IPS-18a (cell line): Measurements from ENCODE around the gene LMO2.

Source experiments
- H3K27ac ChIP-seq: one replicate; pipeline ENCODE4 v1.5.1; 2013; ENCODE audit warnings: low read length
- H3K27me3 ChIP-seq: one replicate; pipeline ENCODE4 v1.6.1; 2013; ENCODE audit warnings: mild to moderate bottlenecking, low read length; ENCODE audit not compliant: control insufficient read depth, insufficient read depth
- H3K36me3 ChIP-seq: one replicate; pipeline ENCODE4 v1.6.1; 2013; ENCODE audit warnings: low read depth, low read length; ENCODE audit not compliant: control insufficient read depth
- H3K4me1 ChIP-seq: one replicate; pipeline ENCODE4 v1.6.1; 2013; ENCODE audit warnings: low read depth, low read length; ENCODE audit not compliant: control insufficient read depth
- H3K4me3 ChIP-seq: one replicate; pipeline ENCODE4 v1.5.1; 2013; ENCODE audit warnings: low read length
- H3K9ac ChIP-seq: one replicate; pipeline ENCODE4 v1.6.1; 2013; ENCODE audit warnings: mild to moderate bottlenecking, low read length, moderate library complexity
- H3K9me3 ChIP-seq: one replicate; pipeline ENCODE4 v1.6.1; 2013; ENCODE audit warnings: low read depth, low read length; ENCODE audit not compliant: control insufficient read depth

Gene LMO2

DNA sequence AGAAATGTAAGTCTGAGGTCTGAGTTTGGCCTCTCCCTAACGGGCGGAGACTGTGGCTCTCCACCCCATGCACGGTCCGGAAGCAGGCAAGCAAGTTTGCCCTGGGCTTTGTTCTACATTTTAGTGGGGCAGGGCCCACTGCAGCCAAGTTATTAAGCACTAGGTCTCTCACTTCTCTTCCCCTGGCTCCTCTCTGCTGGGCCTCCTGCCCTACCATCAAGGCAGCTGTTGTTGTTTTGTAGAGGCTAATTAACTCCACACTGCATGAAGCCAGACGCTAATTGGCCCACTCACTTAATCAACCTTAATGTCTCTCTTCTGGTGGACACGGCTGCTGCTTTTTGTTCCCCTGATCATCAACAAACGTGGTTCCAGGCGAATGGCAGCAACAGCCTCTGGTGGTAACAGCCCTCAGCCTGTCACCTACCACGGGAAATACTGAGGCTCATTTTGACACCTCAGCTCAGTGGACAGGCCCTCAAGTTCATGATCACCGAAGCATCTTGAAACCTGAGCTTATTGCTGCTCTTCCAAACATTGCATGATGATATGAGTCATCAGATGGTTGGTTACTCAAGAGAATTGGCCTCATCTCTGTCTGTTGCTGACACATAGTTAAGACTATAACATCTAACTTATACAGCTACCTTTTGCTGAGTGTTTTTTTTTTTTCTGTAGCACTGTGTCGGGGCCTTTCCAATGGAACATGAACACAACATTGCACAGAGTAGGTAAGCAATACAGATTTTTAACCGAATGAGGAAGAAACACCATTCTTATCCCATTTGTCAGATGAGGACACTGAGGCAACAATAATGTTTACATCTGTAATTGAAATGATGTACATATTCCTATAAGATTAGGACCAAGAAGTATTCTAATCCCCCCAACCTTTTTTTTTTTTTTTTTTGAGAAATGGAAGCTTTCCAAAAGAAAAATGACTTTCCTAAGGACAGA lies 20.8 kb upstream of the LMO2 start:
- Histone ChIP-seq H3K27me3 (no peaks in the 10 kb centered on the region), H3K4me1 (no peaks in the 10 kb centered on the region), H3K9me3 (no peaks in the 10 kb centered on the region), H3K4me3 (no peak overlapping the region), H3K9ac (no peak overlapping the region), H3K36me3 (no peaks in the 10 kb centered on the region), H3K27ac (no peak overlapping the region)

DNA sequence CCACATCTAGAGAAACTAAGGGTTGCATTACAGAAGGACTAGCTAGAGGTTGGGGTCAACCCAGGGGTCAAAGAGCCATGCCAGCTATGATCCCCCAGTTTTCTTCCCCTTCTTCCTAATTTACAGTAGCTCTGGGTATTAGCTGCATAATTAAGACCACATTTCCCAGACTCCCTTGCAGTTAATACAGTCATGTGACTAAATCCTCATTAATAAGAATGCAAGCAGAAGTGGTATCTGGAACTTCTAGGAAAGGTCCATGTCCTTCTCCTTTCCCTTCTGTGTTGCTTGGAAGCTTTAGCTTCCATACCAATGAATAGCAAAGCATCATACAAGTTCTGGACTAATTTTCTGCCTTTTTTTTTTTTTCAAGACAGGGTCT lies 19.1 kb upstream of the LMO2 start:
- no peak overlapping the region for H3K4me3 ChIP-seq
- H3K36me3 ChIP-seq = no peaks in the 10 kb centered on the region
- no peaks in the 10 kb centered on the region for H3K4me1 ChIP-seq
- H3K27ac ChIP-seq = no peak overlapping the region
- H3K9ac ChIP-seq = no peak overlapping the region
- no peaks in the 10 kb centered on the region for H3K27me3 ChIP-seq
- no peaks in the 10 kb centered on the region for H3K9me3 ChIP-seq

DNA sequence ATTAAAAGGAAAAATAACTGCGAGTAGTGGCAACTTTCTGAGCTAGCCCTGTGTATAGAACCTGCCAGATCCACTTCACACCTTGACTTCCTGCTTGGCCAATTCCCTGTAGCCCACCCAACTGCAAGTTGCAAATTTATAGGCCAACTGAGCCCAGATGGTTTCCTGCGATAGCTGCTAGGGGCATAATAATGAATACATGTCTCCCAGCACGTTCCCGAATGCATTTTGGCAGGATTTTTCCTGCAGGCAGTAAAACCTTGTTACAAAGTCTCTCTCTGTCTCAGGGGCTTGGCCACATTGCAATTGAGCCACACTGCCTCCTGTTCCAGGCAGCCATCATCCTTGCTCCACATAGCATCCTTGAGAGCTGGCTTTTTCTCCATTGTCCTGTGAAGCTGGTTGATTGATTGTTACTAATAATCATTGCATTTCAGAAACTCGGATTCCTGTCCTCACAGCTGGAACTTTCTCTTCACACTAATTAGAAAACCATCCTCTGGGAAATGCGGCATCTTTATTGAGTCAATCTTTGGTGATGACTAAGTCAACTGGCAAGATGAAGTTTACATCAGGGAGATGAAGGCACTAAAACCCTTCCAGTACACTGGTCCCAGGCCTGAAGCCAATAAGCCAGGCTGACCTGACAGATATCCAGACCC lies 18.6 kb upstream of the LMO2 start:
- H3K9me3 ChIP-seq = no peaks in the 10 kb centered on the region
- H3K36me3 ChIP-seq = no peaks in the 10 kb centered on the region
- no peaks in the 10 kb centered on the region for H3K4me1 ChIP-seq
- H3K27me3 ChIP-seq = no peaks in the 10 kb centered on the region
- no peak overlapping the region for H3K9ac ChIP-seq
- no peak overlapping the region for H3K27ac ChIP-seq
- H3K4me3 ChIP-seq = no peak overlapping the region

DNA sequence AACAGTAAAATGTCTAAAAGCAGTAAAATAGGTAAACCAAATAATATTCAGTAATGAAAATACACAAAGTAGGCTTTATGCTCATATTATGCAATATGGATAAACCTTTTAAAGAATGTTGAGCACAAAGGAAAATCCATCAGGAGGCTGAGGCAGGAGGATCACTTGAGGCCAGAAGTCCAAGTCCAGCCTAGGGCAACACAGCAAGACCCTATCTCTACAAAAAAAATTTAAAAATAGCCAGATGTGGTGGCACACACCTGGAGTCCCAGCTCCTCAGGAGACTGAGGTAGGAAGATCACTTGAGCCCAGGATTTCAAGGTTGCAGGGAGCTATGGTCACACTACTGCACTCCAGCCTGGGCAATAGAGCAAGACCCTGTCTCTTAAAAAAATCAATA lies 17.7 kb upstream of the LMO2 start:
- H3K4me3 ChIP-seq = no peak overlapping the region
- no peaks in the 10 kb centered on the region for H3K27me3 ChIP-seq
- no peak overlapping the region for H3K9ac ChIP-seq
- no peaks in the 10 kb centered on the region for H3K9me3 ChIP-seq
- no peak overlapping the region for H3K27ac ChIP-seq
- no peaks in the 10 kb centered on the region for H3K4me1 ChIP-seq
- no peaks in the 10 kb centered on the region for H3K36me3 ChIP-seq

DNA sequence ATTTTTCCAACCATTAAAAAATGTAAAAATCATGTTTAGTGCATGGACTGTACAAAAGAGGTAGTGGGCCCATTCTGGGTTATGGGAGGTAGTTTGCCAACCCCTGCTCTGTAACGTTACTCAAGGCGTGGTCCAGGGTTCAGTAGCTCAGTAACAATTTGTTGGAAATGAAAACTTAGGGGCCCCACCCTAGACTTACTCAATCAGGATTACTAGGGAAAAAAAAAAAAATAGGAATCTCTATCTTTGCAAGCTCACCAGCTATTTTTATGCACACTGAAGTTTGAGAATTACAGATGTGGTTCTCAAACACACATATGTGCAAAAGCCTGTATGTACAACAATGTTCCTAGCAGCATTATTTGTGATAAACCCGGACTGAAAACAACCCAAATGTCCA lies 17.3 kb upstream of the LMO2 start:
- no peak overlapping the region for H3K9ac ChIP-seq
- no peaks in the 10 kb centered on the region for H3K9me3 ChIP-seq
- H3K36me3 ChIP-seq = no peaks in the 10 kb centered on the region
- no peaks in the 10 kb centered on the region for H3K27me3 ChIP-seq
- H3K4me3 ChIP-seq = no peak overlapping the region
- H3K27ac ChIP-seq = no peak overlapping the region
- H3K4me1 ChIP-seq = no peaks in the 10 kb centered on the region

DNA sequence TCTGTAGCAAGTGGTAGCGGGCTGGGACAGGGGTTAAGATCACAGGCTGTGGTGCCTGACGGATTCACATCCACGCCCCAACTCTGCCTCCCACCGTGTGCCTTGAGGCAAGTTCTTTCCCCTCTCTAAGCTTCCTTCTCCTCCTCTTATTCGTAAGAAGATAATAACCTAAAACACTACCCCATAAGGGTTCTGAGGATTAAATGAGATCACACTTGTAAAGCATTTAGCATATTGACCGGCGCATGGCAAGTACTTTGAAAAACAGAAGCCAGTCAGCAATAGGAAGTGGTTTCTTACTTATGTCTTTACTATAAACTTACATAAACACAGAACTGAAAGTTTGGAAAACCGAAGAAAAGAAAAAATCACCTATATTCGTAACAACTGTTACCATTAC lies 15.5 kb upstream of the LMO2 start:
- H3K4me1 ChIP-seq = no peaks in the 10 kb centered on the region
- H3K36me3 ChIP-seq = no peaks in the 10 kb centered on the region
- no peak overlapping the region for H3K27ac ChIP-seq
- no peaks in the 10 kb centered on the region for H3K27me3 ChIP-seq
- H3K9me3 ChIP-seq = no peaks in the 10 kb centered on the region
- H3K4me3 ChIP-seq = no peak overlapping the region
- H3K9ac ChIP-seq = no peak overlapping the region

DNA sequence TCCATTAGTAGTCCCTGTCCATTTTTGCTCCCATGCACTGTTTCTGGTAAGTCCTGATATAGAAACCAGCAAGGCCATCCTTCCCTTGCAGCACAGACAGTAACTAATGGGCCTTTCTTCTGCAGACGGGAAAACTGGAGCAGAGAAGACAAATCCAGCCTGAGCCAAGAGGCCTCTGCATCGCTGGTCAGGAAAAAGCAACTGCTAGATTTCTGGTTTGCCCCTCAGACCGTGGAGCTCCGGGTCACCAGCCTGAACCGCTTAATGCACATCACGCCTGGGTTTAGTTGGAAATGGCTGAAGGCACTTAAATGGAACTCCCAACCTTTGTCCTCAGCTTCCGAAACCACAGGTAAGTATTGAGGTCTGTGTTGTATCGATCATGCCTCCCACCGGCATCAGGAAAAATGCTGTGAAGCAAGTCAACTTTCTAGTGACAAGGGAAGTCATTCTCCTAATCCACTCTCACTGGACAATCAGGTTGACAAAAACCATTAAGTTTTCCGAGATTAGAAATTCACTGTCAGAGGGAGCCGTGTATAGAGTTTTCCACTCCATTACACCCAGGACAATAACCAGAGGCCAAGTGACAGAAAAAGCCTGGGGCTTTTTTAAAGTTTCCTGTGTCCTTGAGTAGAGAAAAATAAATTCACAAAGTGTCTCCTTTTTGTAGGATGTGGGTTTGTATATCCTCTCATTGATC lies 14.8 kb upstream of the LMO2 start:
- Histone ChIP-seq H3K4me1 (no peaks in the 10 kb centered on the region), H3K27ac (no peak overlapping the region), H3K4me3 (no peak overlapping the region), H3K36me3 (no peaks in the 10 kb centered on the region), H3K9ac (no peak overlapping the region), H3K9me3 (no peaks in the 10 kb centered on the region), H3K27me3 (no peaks in the 10 kb centered on the region)

DNA sequence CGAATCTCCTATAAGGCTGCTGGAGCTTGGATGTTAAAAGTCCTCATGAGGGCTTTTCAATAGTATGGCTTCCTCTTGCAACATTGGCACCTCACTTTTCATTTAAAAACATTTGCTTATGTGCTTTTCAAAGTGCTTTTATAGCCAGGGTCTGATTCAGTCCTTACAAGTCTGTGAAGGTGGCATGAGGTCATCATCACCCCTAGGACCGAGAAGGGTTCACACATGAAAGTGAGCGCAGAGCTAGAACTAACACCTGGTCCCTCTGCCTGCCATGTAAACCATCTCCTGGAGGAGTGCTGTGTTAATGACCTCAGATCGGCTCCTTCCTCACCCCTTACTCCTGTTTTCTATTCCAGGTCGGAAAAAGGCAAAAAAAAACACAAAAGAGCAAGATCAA lies 12.2 kb upstream of the LMO2 start:
- Histone ChIP-seq H3K9ac (no peak overlapping the region), H3K27me3 (no peaks in the 10 kb centered on the region), H3K4me3 (no peak overlapping the region), H3K36me3 (no peaks in the 10 kb centered on the region), H3K9me3 (no peaks in the 10 kb centered on the region), H3K4me1 (no peaks in the 10 kb centered on the region), H3K27ac (no peak overlapping the region)

DNA sequence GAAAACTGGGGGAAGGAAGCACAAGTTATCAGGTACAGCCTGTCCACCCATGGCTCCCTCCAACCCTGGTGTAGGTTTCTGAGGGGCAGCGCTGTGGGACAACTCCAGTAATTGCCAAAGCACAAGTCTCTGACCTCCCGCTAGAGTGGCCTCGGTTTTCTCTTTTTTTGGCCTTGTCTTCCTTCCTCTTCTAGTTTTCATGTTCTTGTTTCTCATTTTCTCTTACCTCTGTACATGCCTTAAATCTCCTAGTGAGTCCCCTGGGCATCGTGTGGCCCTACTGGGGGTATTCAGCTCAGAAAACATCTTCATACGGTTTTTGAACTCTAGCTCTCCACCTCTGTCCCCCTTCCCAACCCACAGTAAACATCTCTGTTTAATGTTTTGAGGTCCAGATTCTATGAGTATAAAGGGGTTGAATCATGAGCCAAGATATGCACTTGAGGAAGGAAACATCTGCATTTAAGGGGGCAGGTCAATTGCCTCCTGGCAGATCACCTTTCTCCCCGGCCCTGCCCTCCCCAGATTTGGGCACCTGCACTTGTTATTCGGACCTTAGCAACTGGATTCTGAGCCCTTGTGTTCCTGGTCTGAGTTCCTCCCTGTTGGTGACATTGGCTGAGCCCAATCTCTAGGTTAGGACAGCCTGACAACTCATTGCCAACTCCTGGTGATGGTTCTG lies 8.4 kb upstream of the LMO2 start:
- H3K27ac ChIP-seq = no peak overlapping the region
- H3K9ac ChIP-seq = no peak overlapping the region
- no peaks in the 10 kb centered on the region for H3K27me3 ChIP-seq
- H3K9me3 ChIP-seq = no peaks in the 10 kb centered on the region
- no peak overlapping the region for H3K4me3 ChIP-seq
- H3K36me3 ChIP-seq = no peaks in the 10 kb centered on the region
- H3K4me1 ChIP-seq = peaks cover 5% of the 10 kb centered on the region

DNA sequence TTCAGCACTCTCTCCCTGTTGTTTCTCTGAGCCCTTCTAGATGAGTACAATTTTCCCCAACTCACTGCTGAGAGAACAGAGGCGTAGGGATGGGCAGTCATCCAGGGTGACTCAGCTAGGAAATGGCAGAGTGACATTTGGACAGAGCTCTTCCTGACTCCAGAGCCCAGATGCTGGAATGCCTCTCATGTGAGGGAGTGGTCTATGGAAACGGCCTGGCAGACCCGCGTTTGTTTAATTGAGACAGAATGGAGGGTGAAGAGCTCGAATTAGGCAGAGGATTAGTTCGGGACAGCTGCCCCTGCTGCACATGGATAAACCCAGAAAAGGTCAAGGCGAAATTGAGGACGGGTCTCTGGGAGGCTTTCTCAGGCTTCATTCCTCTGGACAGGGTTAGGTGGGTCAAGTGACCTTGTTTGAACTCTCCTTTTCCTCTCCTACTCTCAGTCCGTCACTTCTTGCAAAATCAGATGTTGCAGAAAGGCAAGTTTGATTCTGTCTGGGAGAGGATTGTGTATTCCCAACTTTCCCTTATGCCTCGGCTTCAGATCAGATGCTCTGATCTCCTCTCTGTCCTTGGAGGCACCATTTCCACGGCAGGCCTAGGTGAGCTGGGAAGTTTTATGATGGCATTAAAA lies 7.6 kb upstream of the LMO2 start:
- H3K36me3 ChIP-seq = no peaks in the 10 kb centered on the region
- H3K4me3 ChIP-seq = no peak overlapping the region
- no peaks in the 10 kb centered on the region for H3K27me3 ChIP-seq
- H3K9ac ChIP-seq = no peak overlapping the region
- H3K9me3 ChIP-seq = no peaks in the 10 kb centered on the region
- H3K4me1 ChIP-seq = peaks cover 5% of the 10 kb centered on the region
- H3K27ac ChIP-seq = no peak overlapping the region

DNA sequence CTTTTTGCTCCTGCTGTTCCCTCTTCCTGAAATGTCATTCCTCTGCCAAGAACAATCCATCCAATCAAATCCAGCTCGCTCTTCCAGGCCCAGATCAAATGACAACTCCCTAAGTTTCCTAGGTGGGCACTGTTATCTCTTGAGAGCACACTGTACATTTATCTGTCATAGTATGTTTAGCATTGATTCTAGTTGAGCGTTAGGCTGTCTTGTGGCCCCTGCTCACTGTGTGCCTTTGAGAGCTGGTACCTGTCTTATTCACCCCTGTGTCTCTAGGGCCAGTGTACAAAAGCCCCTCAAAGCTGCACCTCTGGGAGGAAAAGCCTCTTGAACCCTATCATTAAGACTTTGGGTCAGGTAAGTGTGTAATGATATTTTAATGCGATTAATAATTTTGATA lies 7.1 kb upstream of the LMO2 start:
- no peak overlapping the region for H3K9ac ChIP-seq
- H3K9me3 ChIP-seq = no peaks in the 10 kb centered on the region
- H3K36me3 ChIP-seq = no peaks in the 10 kb centered on the region
- no peak overlapping the region for H3K4me3 ChIP-seq
- H3K27me3 ChIP-seq = no peaks in the 10 kb centered on the region
- peaks cover 5% of the 10 kb centered on the region for H3K4me1 ChIP-seq
- no peak overlapping the region for H3K27ac ChIP-seq
